HG03103 (cell line): ENCODE measurements around the gene KLF17.

Source experiments
- ATAC-seq: cut with Tn5 transposase; IDR thresholded peaks from one replicate; pipeline ENCODE4 v1.9.1; 2021; ENCODE audit warnings: low read depth; ENCODE audit not compliant: unreplicated experiment

The KLF17 gene, protein sequence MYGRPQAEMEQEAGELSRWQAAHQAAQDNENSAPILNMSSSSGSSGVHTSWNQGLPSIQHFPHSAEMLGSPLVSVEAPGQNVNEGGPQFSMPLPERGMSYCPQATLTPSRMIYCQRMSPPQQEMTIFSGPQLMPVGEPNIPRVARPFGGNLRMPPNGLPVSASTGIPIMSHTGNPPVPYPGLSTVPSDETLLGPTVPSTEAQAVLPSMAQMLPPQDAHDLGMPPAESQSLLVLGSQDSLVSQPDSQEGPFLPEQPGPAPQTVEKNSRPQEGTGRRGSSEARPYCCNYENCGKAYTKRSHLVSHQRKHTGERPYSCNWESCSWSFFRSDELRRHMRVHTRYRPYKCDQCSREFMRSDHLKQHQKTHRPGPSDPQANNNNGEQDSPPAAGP

GRCh38 chr1:44118682-44119081 is at the start of gene KLF17:
TSS of gene KLF17 (plus strand) at chr1:44118821. CDS start at chr1:44118908, 87 bp downstream.
- no peak for ATAC-seq

GRCh38 chr1:44071461-44071860 is 47.2 kb upstream of the KLF17 start:
- ATAC-seq, result no peak

DNA sequence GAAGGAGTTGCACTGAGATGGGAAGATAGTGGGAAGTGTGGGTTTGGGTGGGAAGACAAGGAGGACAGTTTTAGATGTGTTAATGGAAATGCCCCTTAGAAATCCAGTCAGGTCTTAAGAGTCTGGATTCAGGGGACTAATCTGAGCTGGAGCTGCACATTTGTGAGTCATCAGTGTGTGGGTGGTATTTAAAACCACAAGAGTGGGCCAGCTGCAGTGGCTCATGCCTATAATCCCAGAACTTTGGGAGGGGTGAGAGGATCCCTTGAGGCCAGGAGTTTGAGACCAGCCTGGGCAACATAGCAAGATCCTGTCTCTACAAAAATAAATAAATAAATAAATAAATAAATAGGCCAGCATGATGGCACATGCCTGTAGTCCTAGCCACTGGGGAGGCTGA is 46.4 kb upstream of the KLF17 start:
- ATAC-seq, result no peak

- no peak for ATAC-seq
These were observed 45.8 kb upstream of the KLF17 start for GRCh38 chr1:44072821-44073220.

DNA sequence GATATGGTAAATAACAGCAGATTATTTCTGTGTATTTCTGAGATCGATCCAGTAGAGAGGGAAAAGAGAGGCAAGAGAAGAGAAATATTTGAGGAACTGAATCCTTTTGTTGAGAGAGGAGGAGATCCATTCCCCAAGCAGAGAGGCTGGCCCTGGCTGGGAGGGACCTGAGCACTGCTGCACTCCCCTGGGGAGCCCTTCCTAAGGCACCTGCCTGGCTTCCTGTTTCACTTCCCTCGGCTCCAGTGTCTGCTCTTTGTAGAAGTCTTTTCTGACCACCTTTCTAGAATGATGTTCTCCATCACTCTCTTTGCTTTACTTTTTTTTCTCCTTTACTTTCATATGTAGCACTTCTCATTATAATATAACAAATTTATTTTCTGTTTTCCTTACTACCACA is 45.1 kb upstream of the KLF17 start:
- no peak for ATAC-seq

GRCh38 chr1:44074415-44074814 is 44.2 kb upstream of the KLF17 start:
- ATAC-seq, result no peak

DNA sequence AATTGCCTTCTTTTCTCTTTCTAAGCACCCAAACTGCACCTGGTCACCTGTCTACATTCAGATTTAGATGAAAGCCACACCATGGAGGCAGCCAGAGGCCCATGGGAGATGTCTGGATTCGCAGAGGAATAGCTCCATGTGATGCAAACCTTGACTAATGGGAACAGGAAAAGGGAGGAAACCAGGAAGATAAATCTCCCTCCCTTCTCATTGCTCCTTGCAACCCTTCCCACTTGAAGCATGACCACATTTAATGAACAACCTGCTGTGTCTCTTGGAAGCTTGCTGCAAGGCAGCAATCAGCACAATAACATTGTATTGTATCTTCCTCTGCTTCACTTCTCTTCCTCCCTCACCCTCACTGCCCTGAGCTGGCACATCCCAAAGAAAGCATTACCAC is 42.6 kb upstream of the KLF17 start:
- ATAC-seq, result no peak

DNA sequence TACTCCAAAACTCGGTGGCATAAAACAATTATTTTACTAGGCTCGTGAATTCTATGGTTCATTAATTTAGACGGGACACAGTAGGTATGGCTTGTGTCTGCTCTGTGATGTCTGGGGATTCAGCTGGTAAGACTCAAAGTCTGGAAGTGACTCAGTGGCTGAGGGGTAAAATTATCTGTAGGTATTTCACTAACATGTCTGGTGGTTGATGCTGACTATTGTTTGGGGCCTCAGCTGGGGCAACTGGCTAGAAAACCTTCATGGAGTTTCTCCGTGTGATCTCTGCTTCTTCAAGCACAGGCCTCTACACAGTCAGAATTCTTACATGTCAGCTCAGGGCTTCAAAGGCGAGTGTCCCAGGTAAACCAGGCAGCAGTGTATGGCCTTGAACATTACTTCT is 41.2 kb upstream of the KLF17 start:
- ATAC-seq, result no peak

DNA sequence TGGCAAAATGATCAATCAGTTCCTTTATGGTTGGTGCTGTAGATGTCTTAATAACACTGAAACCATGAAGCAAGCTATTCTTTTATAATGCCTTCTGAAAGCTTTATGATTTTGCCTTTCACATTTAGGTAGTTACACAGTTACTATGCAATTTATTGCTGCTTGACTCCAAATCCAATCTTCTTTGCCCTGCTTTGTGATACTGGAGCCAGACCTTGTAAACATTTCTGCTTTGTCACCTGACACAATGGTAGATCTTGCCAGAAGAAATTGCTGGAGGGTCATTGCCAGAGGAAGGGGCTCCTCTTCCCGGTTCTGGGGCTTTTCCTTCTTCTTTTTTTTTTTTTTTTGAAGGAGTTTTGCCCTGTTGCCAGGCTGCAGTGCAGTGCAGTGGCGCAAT is 40.5 kb upstream of the KLF17 start:
- ATAC-seq, result no peak

DNA sequence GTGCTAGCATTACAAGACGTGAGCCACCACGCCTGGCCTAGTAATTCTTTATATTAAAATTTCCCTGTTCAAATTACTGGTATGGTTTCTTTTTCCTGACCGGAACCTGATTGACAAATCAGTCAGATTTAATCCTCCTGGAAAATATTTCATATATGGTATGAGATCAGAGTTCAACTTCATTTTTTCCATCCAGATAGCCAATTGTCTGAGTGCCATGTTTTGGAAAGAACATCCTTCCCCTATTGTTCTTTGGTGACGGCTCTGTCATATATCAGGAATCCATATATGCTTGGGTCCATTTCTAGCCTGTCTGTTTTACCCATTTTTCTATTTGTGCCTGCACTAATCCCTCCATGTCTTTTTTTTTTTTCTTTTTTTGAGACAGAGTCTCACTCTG is 39.1 kb upstream of the KLF17 start:
- ATAC-seq, result no peak

- no peak for ATAC-seq
These were observed 33.5 kb upstream of the KLF17 start for GRCh38 chr1:44084998-44085675.

DNA sequence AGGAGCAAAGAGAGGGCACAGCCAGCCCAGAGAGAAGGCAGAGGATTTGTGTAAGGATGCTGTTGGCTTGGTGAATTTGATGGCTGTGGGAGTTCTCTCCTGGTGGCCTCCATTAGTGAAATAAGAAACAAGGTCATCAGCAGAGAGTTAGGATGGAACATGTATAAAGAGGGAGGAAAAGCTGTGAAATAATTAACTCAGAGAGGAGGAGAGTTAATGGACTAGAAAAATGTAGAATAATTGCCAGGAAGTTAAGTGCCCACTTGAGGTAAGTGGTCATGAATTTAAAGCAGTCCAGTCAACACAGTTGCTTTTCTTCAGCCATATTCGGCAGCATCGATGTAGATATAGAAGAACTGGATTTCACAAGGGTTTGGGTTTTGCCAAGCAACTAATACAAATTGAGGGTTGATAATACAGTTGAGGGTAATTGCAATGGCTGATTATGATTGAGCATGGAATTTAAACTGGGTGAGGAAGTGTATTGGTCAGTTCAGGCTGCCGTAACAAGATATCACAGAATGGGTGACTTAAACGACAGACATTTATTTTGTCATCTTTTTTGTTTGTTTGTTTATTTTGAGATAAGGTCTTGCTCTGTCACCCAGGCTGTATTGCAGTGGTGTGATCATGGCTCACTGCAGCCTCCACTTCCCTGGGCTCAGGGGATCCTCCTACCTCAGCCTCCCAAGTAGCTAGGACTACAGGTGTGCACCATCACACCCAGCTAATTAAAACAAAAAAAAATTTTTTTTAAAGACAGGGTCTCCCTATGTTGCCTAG is 31.7 kb upstream of the KLF17 start:
- no peak for ATAC-seq

DNA sequence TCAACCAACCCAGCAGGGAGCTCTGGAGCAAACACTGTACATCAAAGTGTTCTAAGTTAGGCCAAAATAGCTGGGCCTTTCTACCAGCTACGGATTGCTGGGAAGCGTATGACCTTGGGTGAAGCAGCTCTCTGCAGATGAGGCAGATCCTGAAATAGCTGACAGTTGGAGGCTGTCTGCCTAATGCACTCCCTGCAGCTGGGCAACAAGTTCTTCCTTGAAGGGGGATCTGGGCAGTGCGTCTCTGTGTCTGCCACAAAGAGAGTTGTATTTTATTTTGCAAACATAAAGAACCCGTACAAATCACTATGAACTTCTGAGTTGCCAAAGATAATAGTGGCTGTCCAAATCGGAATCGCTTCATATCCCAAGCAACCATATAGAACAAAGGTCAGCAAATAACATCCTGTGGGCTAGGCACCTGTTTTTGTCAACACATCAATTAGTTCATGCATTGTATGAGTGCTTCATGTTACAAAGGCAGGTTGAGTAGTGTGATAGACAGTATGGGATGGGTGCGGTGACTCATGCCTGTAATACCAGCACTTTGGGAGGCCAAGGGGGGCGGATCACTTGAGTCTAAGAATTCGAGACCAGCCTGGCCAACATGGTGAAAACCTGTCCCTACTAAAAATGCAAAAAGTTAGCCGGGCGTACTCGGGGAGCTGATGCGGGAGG is 29.1 kb upstream of the KLF17 start:
- no peak for ATAC-seq

- no peak for ATAC-seq
These were observed 28.0 kb upstream of the KLF17 start for GRCh38 chr1:44090429-44091252.

DNA sequence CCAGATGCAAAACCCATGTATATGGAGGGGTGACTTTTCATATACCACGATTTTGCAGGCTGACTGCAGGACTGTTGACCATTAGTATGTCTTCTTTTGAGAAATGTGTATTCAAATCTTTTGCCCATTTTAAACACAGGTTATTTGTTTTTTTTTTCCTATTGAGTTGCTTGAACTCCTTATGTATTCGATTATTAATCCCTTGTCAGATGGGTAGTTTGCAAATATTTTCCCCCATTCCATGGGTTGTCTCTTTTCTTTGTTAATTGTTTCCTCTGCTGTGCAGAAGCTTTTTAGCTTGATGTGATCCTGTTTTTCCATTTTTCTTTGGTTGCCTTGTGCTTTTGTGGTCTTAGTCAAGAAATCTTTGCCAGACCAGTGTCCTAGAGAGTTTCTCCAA is 24.6 kb upstream of the KLF17 start:
- no peak for ATAC-seq

- no peak for ATAC-seq
These were observed 18.3 kb upstream of the KLF17 start for GRCh38 chr1:44100183-44100868.

DNA sequence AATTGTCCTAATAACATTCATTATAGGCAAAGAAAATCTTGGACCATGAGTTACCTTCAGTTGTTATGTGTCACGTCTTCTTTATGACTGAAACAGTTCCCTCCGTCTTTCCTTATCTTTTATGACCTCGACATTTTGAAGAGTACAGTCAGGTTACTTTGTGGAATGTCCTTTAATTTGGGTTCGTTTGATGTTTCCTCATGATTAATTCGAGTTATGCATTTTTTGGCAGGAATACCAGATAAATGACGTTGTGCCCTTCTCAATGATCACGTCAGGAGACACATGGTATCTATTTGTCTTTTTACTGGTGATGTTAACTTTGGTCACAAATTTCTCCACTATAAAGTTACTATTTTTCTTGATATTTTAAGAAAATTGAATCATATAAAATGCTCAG is 17.3 kb upstream of the KLF17 start:
- no peak for ATAC-seq

DNA sequence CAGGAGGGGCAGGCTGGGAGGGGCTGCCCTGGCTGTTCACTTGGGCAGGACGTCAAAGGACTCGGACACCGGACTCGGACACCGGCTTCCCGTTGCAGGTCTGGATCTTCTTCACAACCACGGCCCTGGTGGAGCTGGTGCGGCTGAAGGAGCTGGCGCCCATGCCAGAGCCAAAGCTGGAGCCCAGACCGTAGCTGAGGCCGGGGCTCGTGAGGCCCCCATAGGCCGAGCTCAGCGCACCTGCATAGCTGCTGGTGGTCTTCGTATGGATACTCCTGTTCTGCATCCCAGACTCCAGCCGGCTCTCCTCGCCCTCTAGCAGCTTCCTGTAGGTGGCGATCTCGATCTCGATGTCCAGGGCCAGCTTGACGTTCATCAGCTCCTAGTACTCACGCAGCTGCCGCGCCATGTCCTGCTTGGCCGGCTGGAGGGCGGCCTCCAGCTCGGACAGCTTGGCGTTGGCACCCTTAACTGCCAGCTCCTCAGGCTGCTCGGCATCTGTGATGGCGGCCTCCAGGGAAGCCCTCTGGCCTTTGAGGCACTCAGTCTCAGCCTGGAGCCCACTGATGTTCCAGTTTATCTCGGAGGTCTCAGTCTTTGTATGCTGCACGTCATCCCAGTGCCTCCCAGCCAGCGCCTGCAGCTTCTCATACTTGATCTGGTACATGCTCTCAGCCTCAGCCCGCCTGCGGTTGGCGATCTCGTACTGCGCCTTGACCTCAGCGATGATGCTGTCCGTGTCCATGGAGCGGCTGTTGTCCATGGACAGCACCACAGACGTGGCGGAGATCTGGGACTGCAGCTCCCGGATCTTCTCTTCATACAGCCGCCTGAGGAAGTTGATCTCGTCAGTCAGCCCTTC is 15.1 kb upstream of the KLF17 start:
- no peak for ATAC-seq

DNA sequence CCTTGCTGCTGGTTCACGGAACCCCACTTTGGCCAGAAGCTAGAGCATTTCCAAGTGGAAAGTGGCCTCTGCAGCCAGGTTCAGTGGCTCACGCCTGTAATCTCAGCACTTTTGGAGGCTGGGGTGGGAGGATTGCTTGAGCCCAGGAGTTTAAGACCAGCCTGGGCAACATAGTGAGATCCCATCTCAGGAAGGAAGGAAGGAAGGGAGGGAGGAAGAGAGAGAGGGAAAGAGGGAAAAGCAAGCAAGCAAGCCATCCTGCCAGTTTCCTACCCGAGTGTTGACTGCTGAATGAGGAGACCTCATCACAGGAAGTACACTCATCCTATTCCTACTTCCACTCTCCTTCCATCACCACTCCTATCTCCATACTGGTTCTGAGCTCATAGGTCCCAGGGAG is 12.8 kb upstream of the KLF17 start:
- ATAC-seq, result no peak
